ENCODE data around the gene FAM120C. TPM values are rescaled to one million over a fixed set of nuclear protein-coding genes. Genes with fewer than 3 reads are reported as not detected.

Gene FAM120C
- total RNA-seq, 2 experiments from 2014 or later: 8.3 to 8.4 TPM

DNA sequence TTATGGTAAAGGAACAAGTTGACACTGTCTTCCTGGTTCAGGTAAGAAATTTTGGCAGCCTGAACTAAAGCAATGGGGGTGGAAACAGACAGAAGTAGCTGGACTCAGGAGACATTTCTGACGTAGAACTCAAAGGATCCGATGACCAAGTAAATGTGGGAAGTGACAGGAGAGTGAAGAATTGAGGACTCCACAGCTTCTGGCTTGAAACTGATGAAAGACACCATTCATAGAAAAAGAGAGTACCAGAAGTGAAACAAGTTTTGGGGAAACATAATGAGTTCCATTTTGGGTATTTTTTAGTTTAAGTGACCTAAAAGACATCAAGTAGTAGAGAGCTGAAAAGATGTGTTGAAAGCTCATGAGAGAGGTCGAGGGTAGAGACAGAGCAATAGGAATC is 5.7 kb downstream of the FAM120C start:
- ATAC-seq (no peak), DNase-seq (no peak)
- H3K9me3 Mint-ChIP-seq: no peaks in the 10 kb centered on the region
- CTCF ChIA-PET: no interaction called here
- no peak overlapping the region for H3K4me3 Mint-ChIP-seq
- POLR2A ChIA-PET: interaction anchor here (1.4 kb wide), 1 partner anchor 263 kb away, joined by 4 read pairs; the partner anchor contains the start of gene TSR2
- peaks cover 59% of the 10 kb centered on the region for H3K36me3 Mint-ChIP-seq (ENCODE audit: low read depth)
- TF ChIP-seq CTCF (IDR thresholded peaks at IDR 0.05): no peak
- peaks cover 48% of the 10 kb centered on the region for H3K4me1 Mint-ChIP-seq (ENCODE audit: low read depth)
- no peaks in the 10 kb centered on the region for H3K27me3 Mint-ChIP-seq
- intact Hi-C loops (cut with micrococcal nuclease): no loop called here
- peak overlapping the region; percentile 46 for H3K27ac Mint-ChIP-seq

DNA sequence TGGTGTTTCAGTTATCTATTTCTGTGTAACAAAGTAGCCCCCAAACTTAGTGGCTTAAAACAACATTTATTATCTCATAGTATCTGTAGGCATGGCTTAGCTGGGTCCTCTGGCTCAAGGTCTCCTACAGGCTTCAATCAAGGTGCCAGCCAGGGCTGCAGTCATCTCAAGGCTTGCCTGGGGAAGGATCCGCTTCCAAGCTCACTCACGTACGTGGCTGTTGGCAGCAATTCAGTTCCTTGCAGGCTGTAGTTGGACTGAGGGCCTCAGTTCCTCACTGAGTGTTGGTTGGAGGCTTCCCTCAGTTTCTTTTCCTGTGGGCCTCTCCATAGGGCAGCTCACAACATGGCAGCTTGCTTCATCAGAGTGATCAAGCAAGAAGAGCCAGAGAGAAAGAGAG is 9.3 kb downstream of the FAM120C start:
- DNase-seq: no peak
- Mint-ChIP-seq H3K36me3 (ENCODE audit: low read depth) (peaks cover 34% of the 10 kb centered on the region), H3K4me1 (ENCODE audit: low read depth) (peaks cover 21% of the 10 kb centered on the region), H3K27ac (no peak overlapping the region), H3K4me3 (no peak overlapping the region), H3K9me3 (no peaks in the 10 kb centered on the region), H3K27me3 (no peaks in the 10 kb centered on the region)
- intact Hi-C loops (cut with micrococcal nuclease): no loop called here
- POLR2A ChIA-PET: no interaction called here
- no peak for TF ChIP-seq CTCF (IDR thresholded peaks at IDR 0.05)
- CTCF ChIA-PET: no interaction called here
- ATAC-seq: no peak

GRCh38 chrX:54172455-54172854 is 10.6 kb downstream of the FAM120C start:
- POLR2A ChIA-PET: interaction anchor here (0.7 to 1.4 kb wide), 2 partner anchors 8 to 10 kb away, joined by 3 read pairs; partner anchors contain the start of gene FAM120C
- peaks cover 28% of the 10 kb centered on the region for H3K36me3 Mint-ChIP-seq (ENCODE audit: low read depth)
- peaks cover 11% of the 10 kb centered on the region for H3K4me1 Mint-ChIP-seq (ENCODE audit: low read depth)
- ATAC-seq: no peak
- CTCF ChIA-PET: no interaction called here
- TF ChIP-seq CTCF (IDR thresholded peaks at IDR 0.05): no peak
- intact Hi-C loops (cut with micrococcal nuclease): no loop called here
- H3K9me3 Mint-ChIP-seq: no peaks in the 10 kb centered on the region
- DNase-seq: no peak
- no peaks in the 10 kb centered on the region for H3K27me3 Mint-ChIP-seq
- no peak overlapping the region for H3K4me3 Mint-ChIP-seq
- no peak overlapping the region for H3K27ac Mint-ChIP-seq

DNA sequence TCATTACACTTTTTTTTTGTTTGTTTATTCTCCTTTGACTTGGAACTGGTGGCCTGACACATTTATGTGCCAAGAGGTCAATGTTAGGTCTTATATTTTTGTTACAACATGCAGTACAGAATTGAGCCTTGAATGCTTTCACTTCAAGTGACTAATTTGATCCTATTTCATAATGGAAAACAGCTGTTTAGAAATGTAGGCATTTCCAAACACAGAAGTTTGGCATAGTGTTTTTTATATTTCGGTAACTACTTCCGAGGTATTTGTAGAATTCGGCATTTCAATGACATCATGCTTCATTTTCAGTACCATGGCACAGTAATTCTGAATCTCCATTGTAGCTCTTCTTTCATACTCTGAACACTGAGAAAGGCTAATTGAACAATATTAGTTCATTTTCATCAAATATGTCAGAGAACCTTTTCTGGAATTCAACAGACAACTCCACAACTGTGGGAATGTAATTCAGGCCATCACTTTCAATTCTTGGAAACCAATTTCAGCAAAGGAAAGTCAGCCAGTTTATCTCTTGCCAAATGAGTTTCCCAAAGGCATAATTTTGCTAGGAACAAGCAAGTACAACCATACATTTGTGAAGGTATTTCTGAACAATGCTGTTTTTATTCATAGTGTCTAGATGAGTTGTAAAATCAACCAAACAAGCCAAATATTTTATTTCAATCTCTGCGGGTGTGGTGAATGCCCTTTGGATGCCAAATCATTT is 11.4 kb downstream of the FAM120C start:
- no peak overlapping the region for H3K4me3 Mint-ChIP-seq
- DNase-seq (no peak), ATAC-seq (no peak)
- H3K4me1 Mint-ChIP-seq (ENCODE audit: low read depth): peaks cover 3% of the 10 kb centered on the region
- ChIA-PET POLR2A (interaction anchor here (0.7 to 1.4 kb wide), 2 partner anchors 9 to 11 kb away, joined by 3 read pairs; partner anchors contain the start of gene FAM120C), CTCF (no interaction called here)
- H3K36me3 Mint-ChIP-seq (ENCODE audit: low read depth): peaks cover 20% of the 10 kb centered on the region
- intact Hi-C loops (cut with micrococcal nuclease): no loop called here
- no peak for TF ChIP-seq CTCF (IDR thresholded peaks at IDR 0.05)
- no peaks in the 10 kb centered on the region for H3K27me3 Mint-ChIP-seq
- no peaks in the 10 kb centered on the region for H3K9me3 Mint-ChIP-seq
- H3K27ac Mint-ChIP-seq: no peak overlapping the region

- H3K4me1 Mint-ChIP-seq (ENCODE audit: low read depth): peaks cover 2% of the 10 kb centered on the region
- intact Hi-C loops (cut with micrococcal nuclease): no loop called here
- no peak for TF ChIP-seq CTCF (IDR thresholded peaks at IDR 0.05)
- H3K27ac Mint-ChIP-seq: no peak overlapping the region
- ChIA-PET POLR2A (interaction anchor here (0.8 to 1.4 kb wide), 2 partner anchors 12 to 488 kb away, joined by 3 read pairs; partner anchors contain the start of gene FAM120C), CTCF (interaction anchor here (1.1 kb wide), 1 partner anchor 10 kb away, joined by 3 read pairs; no protein-coding TSS in a partner anchor)
- no peaks in the 10 kb centered on the region for H3K27me3 Mint-ChIP-seq
- H3K9me3 Mint-ChIP-seq: no peaks in the 10 kb centered on the region
- no peak for DNase-seq
- no peak overlapping the region for H3K4me3 Mint-ChIP-seq
- H3K36me3 Mint-ChIP-seq (ENCODE audit: low read depth): peaks cover 16% of the 10 kb centered on the region
- no peak for ATAC-seq
Observed at GRCh38 chrX:54171091-54171490, 12.0 kb downstream of the FAM120C start.
